SH-SY5Y (cell line): Measurements from ENCODE around the gene TRPM3.

Source experiments
- GATA2 ChIP-seq: IDR thresholded peaks from 2 replicates; pipeline ENCODE4 v1.6.1; 2011; ENCODE audit warnings: mild to moderate bottlenecking, low read depth, low read length
- GATA3 ChIP-seq: IDR thresholded peaks from 2 replicates; pipeline ENCODE4 v1.6.1; 2011; ENCODE audit warnings: low read depth, mild to moderate bottlenecking, low read length, moderate library complexity

DNA sequence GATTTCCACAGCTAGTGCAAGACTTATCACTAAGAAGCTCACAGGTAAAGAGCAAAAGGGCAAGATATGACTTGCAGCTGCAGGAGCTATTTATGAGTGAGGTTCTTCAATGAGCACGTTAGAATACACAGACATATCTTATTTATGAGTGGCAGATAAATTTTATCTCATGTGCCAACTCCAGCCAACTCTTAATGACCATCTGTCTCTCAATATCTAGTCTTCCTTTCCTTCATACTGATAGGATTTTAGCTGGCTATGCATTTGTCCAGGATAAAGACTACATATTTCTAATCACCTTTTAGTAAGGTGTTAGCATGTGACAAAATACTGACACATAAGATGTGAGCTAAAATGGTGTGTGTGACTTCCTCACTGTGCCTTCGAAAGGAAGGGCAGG is 304.5 kb downstream of the TRPM3 start:
- TF ChIP-seq GATA2: no peak
- no peak for TF ChIP-seq GATA3
